Hepatocyte (in vitro differentiated cells): ENCODE measurements around the gene MEP1A. TPM values are rescaled to one million over a fixed set of nuclear protein-coding genes. Genes with fewer than 3 reads are reported as not detected.
"Not testable (repeated sequence)": the region's sequence is repeated elsewhere in the genome, so short reads cannot be mapped to it uniquely, and the experiment has no call there.

Experiments used
- DNase-seq: peaks from one replicate; pipeline ENCODE4 v3.0.0-alpha.2; 2016; ENCODE audit warnings: low spot score
- H2AFZ ChIP-seq: fragments of 200-600 bp; sonication (generic); 2 replicates; pipeline ENCODE4 v1.6.0; 2016; ENCODE audit warnings: antibody characterized with exemption, mild to moderate bottlenecking
- H3K27ac ChIP-seq: fragments of 200-600 bp; sonication (generic); 2 replicates; pipeline ENCODE4 v1.5.1; 2016; ENCODE audit warnings: mild to moderate bottlenecking
- H3K27me3 ChIP-seq: fragments of 200-600 bp; sonication (generic); 2 replicates; pipeline ENCODE4 v1.6.1; 2016
- H3K36me3 ChIP-seq: fragments of 200-600 bp; sonication (generic); replicated peaks from 2 replicates; pipeline ENCODE4 v1.5.1; 2016; ENCODE audit warnings: low read depth; ENCODE audit not compliant: insufficient read depth
- H3K4me1 ChIP-seq: fragments of 200-600 bp; sonication (generic); 2 replicates; pipeline ENCODE4 v1.5.1; 2016; ENCODE audit warnings: mild to moderate bottlenecking, moderate library complexity; ENCODE audit not compliant: insufficient read depth
- H3K4me2 ChIP-seq: fragments of 200-600 bp; sonication (generic); 2 replicates; pipeline ENCODE4 v1.6.0; 2016
- H3K4me3 ChIP-seq: fragments of 200-600 bp; sonication (generic); 2 replicates; pipeline ENCODE4 v1.5.1; 2016; ENCODE audit warnings: mild to moderate bottlenecking
- H3K79me2 ChIP-seq: fragments of 200-600 bp; sonication (generic); 2 replicates; pipeline ENCODE4 v1.6.0; 2017; ENCODE audit warnings: mild to moderate bottlenecking
- H3K9me2 ChIP-seq: fragments of 200-600 bp; sonication (generic); replicated peaks from 2 replicates; pipeline ENCODE4 v1.6.0; 2017; ENCODE audit warnings: mild to moderate bottlenecking; ENCODE audit not compliant: insufficient read depth
- H3K9me3 ChIP-seq: fragments of 200-600 bp; sonication (generic); 2 replicates; pipeline ENCODE4 v1.5.1; 2016; ENCODE audit warnings: low read depth, mild to moderate bottlenecking
- H4K20me1 ChIP-seq: fragments of 200-600 bp; sonication (generic); 2 replicates; pipeline ENCODE4 v1.6.0; 2016; ENCODE audit warnings: mild to moderate bottlenecking; ENCODE audit not compliant: insufficient read depth, poor library complexity, severe bottlenecking
- EZH2 ChIP-seq: fragments of 200-600 bp; sonication (generic); IDR thresholded peaks from 2 replicates; pipeline ENCODE4 v1.6.1; 2016; ENCODE audit warnings: antibody characterized with exemption, mild to moderate bottlenecking, borderline replicate concordance
- EZH2phosphoT487 ChIP-seq: fragments of 200-600 bp; sonication (generic); IDR thresholded peaks from one replicate; pipeline ENCODE4 v1.6.1; 2018; ENCODE audit warnings: antibody characterized with exemption, mild to moderate bottlenecking, low read depth, moderate library complexity; ENCODE audit not compliant: unreplicated experiment, severe bottlenecking
- whole genome bisulfite sequencing: methylation state at CpG from one replicate; pipeline ENCODE4 v1.1.6; 2016; ENCODE audit warnings: low lambda C conversion rate; ENCODE audit errors: missing lambda C conversion rate; 5-methylcytosine and 5-hydroxymethylcytosine counted together
- polyA plus RNA-seq: library from polyadenylated mRNA; unstranded; fragments of >200 nt; fragmentation: Nextera tagmentation; extraction: Ambion mirVana; gene quantifications from 2 replicates; pipeline ENCODE4 v1.2.1, GENCODE V29; 2016
- total RNA-seq: library from RNA; depleted of rRNA; stranded (reverse); fragments of >200 nt; gene quantifications from 2 replicates; pipeline ENCODE4 v1.2.3, GENCODE V29; 2014
- TF ChIP-seq, protein P1 (sequence below): fragments of 200-600 bp; sonication (generic); IDR thresholded peaks from 2 replicates; pipeline ENCODE4 v1.5.1; 2016; ENCODE audit warnings: antibody characterized with exemption, mild to moderate bottlenecking; ENCODE audit not compliant: poor library complexity

MEP1A gene
- total and polyA plus RNA-seq, 2 experiments from 2014 or later, result 62.8 to 94.2 TPM

DNA sequence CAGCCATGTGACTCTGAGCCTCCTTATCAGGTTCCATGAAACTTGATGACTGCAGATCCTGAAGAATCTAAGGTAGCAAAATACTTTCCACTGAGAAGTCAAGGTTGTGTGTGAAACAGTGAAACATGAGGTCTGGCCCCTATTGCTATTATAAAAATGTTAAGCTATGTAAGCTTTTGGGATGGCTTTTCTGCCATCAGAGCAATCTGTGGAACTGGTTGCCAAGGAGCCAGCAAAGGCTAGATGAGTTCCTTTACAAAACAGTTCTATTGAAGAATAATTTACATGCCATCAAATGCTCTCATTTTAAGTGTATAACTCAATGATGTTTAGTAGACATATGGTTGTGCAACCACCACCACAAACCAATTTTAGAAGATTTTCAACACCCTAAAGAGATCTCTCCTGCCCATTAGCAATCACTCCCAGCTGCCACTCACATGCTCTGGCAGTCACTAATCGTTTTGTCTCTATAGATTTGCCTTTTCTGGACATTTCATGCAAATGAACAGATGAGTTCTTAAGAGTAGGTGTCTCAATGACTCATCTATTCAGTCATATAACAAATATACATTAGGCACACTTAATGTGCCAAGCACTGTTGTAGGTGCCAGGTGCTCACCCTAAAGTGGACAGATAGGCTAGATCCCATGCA, 19.9 kb upstream of the MEP1A start:
- no peaks in the 10 kb centered on the region for H3K4me1 ChIP-seq
- H2AFZ ChIP-seq, result no peak overlapping the region
- H3K9me2 ChIP-seq, result no peaks in the 10 kb centered on the region
- H3K4me2 ChIP-seq, result no peak overlapping the region
- H3K4me3 ChIP-seq, result no peak overlapping the region
- no peaks in the 10 kb centered on the region for H3K79me2 ChIP-seq
- H4K20me1 ChIP-seq, result no peaks in the 10 kb centered on the region
- H3K27me3 ChIP-seq, result no peaks in the 10 kb centered on the region
- H3K27ac ChIP-seq, result no peak overlapping the region
- no peak for TF ChIP-seq EZH2
- no peak for TF ChIP-seq EZH2phosphoT487
- TF ChIP-seq, protein P1, sequence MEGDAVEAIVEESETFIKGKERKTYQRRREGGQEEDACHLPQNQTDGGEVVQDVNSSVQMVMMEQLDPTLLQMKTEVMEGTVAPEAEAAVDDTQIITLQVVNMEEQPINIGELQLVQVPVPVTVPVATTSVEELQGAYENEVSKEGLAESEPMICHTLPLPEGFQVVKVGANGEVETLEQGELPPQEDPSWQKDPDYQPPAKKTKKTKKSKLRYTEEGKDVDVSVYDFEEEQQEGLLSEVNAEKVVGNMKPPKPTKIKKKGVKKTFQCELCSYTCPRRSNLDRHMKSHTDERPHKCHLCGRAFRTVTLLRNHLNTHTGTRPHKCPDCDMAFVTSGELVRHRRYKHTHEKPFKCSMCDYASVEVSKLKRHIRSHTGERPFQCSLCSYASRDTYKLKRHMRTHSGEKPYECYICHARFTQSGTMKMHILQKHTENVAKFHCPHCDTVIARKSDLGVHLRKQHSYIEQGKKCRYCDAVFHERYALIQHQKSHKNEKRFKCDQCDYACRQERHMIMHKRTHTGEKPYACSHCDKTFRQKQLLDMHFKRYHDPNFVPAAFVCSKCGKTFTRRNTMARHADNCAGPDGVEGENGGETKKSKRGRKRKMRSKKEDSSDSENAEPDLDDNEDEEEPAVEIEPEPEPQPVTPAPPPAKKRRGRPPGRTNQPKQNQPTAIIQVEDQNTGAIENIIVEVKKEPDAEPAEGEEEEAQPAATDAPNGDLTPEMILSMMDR, result no peak
- no peaks in the 10 kb centered on the region for H3K36me3 ChIP-seq
- 73% methylated on average over 1 of the region's 1 CpG for WGBS
- H3K9me3 ChIP-seq, result no peaks in the 10 kb centered on the region
- DNase-seq, result no peak

DNA sequence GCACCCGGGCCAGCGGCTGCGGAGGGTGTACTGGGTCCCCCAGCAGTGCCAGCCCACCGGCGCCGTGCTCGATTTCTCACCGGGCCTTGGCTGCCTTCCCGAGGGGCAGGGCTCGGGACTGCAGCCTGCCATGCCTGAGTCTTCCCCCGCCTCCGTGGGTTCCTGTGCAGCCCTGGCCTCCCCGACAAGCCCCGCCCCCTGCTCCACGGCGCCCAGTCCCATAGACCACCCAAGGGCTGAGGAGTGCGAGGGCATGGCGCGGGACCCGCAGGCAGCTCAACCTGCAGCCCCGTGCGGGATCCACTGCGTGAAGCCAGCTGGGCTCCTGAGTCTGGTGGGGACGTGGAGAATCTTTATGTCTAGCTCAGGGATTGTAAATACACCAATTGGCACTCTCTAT, 18.5 kb upstream of the MEP1A start:
- not testable (repeated sequence) for H3K4me1 ChIP-seq, H3K36me3 ChIP-seq, H3K4me3 ChIP-seq, DNase-seq, H3K9me2 ChIP-seq, H3K9me3 ChIP-seq, H3K79me2 ChIP-seq, H2AFZ ChIP-seq, H3K27me3 ChIP-seq, H3K27ac ChIP-seq, H3K4me2 ChIP-seq, H4K20me1 ChIP-seq
- WGBS, result 98% methylated on average over 10 of the region's 24 CpGs

DNA sequence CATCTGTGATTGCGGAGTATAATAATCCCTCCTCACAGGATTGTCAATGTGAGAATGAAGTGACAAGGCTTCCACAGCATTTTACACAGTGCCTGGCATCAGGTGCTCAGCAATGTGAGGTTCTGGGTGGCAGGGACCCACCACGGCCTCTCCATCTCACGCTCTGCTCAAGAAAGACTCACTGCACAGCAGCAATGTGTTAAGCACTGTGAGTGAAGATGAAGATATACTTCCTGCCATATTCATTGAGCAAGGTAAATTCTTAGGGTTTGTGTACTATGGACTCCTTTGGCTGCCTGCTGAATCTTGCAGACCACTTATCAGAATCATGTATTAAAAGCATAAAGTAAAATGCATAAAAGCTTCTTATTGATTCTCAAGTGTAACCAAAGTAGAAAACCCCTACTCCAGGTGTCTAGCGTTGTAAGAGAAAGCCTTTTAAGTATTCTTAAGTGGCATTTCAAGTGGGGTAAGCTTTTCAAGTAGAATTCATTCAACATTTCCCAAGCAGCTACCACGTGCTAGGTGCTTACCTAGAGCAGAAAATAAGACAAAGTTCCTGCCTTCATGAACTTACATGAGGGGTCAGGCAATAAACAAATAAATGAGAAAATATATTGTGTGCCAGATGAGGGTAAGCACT, 17.0 kb upstream of the MEP1A start:
- Histone ChIP-seq H3K4me3 (no peak overlapping the region), H4K20me1 (no peaks in the 10 kb centered on the region)

More for the DNA sequence above, 17.0 kb upstream of the MEP1A start:
- no peak for TF ChIP-seq EZH2
- TF ChIP-seq EZH2phosphoT487, result no peak
- TF ChIP-seq, protein P1, result no peak
- no peak overlapping the region for H2AFZ ChIP-seq
- no peak overlapping the region for H3K27ac ChIP-seq
- H3K36me3 ChIP-seq, result no peaks in the 10 kb centered on the region
- H3K4me1 ChIP-seq, result no peaks in the 10 kb centered on the region
- no peaks in the 10 kb centered on the region for H3K9me2 ChIP-seq
- no peak for DNase-seq
- WGBS, result 91% methylated on average over 5 of the region's 5 CpGs
- H3K4me2 ChIP-seq, result no peak overlapping the region
- H3K27me3 ChIP-seq, result no peaks in the 10 kb centered on the region
- no peaks in the 10 kb centered on the region for H3K9me3 ChIP-seq
- H3K79me2 ChIP-seq, result no peaks in the 10 kb centered on the region
